Suprapubic skin (tissue), 4 donors: ENCODE data around the gene C9orf72. TPM values are rescaled to one million over a fixed set of nuclear protein-coding genes. Genes with fewer than 3 reads are reported as not detected.
A peak's percentile ranks its signal among the peaks of the same experiment; 100 is the strongest.

Experiments
- DNase-seq, 2 donors: peaks; one replicate each; pipeline ENCODE4 v3.0.0-alpha.2; 2019; ENCODE audit warnings: low spot score in 2 of 2
- H3K27ac ChIP-seq: fragments of 200-600 bp; sonication (generic); one replicate; pipeline ENCODE4 v1.5.1; 2019
- H3K27me3 ChIP-seq: fragments of 200-600 bp; sonication (generic); one replicate; pipeline ENCODE4 v1.5.1; 2019
- H3K36me3 ChIP-seq: fragments of 200-600 bp; sonication (generic); one replicate; pipeline ENCODE4 v1.5.1; 2019
- H3K4me1 ChIP-seq: fragments of 200-600 bp; sonication (generic); one replicate; pipeline ENCODE4 v1.5.1; 2019
- H3K4me3 ChIP-seq: fragments of 200-600 bp; sonication (generic); one replicate; pipeline ENCODE4 v1.5.1; 2019; ENCODE audit warnings: mild to moderate bottlenecking
- H3K9me3 ChIP-seq: fragments of 200-600 bp; sonication (generic); one replicate; pipeline ENCODE4 v1.5.1; 2019
- EP300 ChIP-seq: sonication (generic); formaldehyde crosslinking; IDR thresholded peaks from one replicate; pipeline ENCODE4 v1.6.1; 2017; ENCODE audit warnings: antibody characterized with exemption
- POLR2A ChIP-seq, 2 donors: fragments of 450-650 bp; IDR thresholded peaks; one replicate each; pipeline ENCODE4 v1.6.1; 2017; ENCODE audit warnings: antibody characterized with exemption in 2 of 2, mild to moderate bottlenecking in 2 of 2, moderate library complexity in 2 of 2
- POLR2AphosphoS5 ChIP-seq, 3 donors: sonication (generic); formaldehyde crosslinking; IDR thresholded peaks; one replicate each; pipeline ENCODE4 v1.6.1; 2017; ENCODE audit warnings: antibody characterized with exemption in 3 of 3
- WGBS: methylation state at CpG from one replicate; pipeline ENCODE4 v1.1.5; 2018; 5-methylcytosine and 5-hydroxymethylcytosine counted together
- total RNA-seq, 4 donors: library from RNA; depleted of rRNA; stranded (reverse); fragments of >200 nt; gene quantifications; one replicate each; pipeline ENCODE4 v1.1.0, GENCODE V29; 2016
- TF ChIP-seq, protein P1 (sequence below), 2 donors: fragments of 200-600 bp in 1 of 2; fragments of 450-650 bp in 1 of 2; sonication (generic) in 1 of 2; IDR thresholded peaks; one replicate each; pipeline ENCODE4 v1.5.1; 2016 to 2019; ENCODE audit warnings: antibody characterized with exemption in 2 of 2, mild to moderate bottlenecking in 1 of 2, moderate library complexity in 1 of 2

Gene C9orf72
- total RNA-seq, 4 donors from 2014 or later, result 12.2 to 48.3 (median 14.5) TPM

DNA sequence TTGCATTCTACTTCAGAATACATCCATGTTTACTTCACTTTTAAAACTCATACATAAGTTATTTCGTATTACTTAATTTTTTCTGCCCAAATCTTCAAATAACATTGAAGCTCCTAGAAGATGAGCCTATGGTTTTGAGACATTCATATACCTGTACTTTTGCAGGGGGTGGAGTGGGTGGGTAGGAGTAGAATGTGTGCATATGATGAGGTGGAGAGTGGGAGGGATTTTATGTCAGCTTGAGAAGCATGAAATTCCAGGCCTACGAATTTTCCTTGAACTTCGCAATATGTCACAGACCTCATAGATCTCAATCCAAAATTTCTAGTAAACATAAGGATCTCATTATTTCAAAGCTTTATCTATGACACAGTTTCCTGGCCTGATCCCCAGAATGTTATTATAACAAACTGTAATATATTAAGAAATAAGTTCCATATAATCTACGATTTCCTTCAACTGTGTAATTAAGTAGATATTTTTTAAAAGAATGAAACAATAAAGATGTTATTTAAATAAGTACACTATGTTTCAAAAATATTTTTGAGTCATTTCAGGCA is 24.0 kb downstream of the C9orf72 start:
- Histone ChIP-seq H3K9me3 (no peaks in the 10 kb centered on the region), H3K36me3 (peaks cover 19% of the 10 kb centered on the region), H3K27ac (no peak overlapping the region), H3K27me3 (no peaks in the 10 kb centered on the region), H3K4me1 (no peaks in the 10 kb centered on the region), H3K4me3 (no peak overlapping the region)
- 66% methylated on average over 4 of the region's 4 CpGs for WGBS
- DNase-seq, result no peak
- TF ChIP-seq POLR2A (IDR thresholded peaks at IDR 0.05) (no peak), POLR2AphosphoS5 (IDR thresholded peaks at IDR 0.05) (no peak), EP300 (no peak)
- TF ChIP-seq, protein P1, sequence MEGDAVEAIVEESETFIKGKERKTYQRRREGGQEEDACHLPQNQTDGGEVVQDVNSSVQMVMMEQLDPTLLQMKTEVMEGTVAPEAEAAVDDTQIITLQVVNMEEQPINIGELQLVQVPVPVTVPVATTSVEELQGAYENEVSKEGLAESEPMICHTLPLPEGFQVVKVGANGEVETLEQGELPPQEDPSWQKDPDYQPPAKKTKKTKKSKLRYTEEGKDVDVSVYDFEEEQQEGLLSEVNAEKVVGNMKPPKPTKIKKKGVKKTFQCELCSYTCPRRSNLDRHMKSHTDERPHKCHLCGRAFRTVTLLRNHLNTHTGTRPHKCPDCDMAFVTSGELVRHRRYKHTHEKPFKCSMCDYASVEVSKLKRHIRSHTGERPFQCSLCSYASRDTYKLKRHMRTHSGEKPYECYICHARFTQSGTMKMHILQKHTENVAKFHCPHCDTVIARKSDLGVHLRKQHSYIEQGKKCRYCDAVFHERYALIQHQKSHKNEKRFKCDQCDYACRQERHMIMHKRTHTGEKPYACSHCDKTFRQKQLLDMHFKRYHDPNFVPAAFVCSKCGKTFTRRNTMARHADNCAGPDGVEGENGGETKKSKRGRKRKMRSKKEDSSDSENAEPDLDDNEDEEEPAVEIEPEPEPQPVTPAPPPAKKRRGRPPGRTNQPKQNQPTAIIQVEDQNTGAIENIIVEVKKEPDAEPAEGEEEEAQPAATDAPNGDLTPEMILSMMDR (IDR thresholded peaks at IDR 0.05), result no peak

GRCh38 chr9:27548055-27548741 is 25.1 kb downstream of the C9orf72 start:
- WGBS, result 37% methylated on average over 10 of the region's 10 CpGs
- H3K9me3 ChIP-seq, result no peaks in the 10 kb centered on the region
- no peaks in the 10 kb centered on the region for H3K27me3 ChIP-seq
- H3K4me3 ChIP-seq, result no peak overlapping the region
- TF ChIP-seq, protein P1 (IDR thresholded peaks at IDR 0.05), result peak in 1 of 2 donors; percentile 39
- peak in 1 of 3 donors; percentile 22 for TF ChIP-seq POLR2AphosphoS5 (IDR thresholded peaks at IDR 0.05)
- TF ChIP-seq EP300, result no peak
- no peak for DNase-seq
- no peaks in the 10 kb centered on the region for H3K4me1 ChIP-seq
- peaks cover 11% of the 10 kb centered on the region for H3K36me3 ChIP-seq
- no peak overlapping the region for H3K27ac ChIP-seq

GRCh38 chr9:27545471-27545870 is 27.8 kb downstream of the C9orf72 start:
- Histone ChIP-seq H3K27ac (no peak overlapping the region), H3K27me3 (no peaks in the 10 kb centered on the region), H3K9me3 (no peaks in the 10 kb centered on the region), H3K4me1 (peaks cover 3% of the 10 kb centered on the region), H3K36me3 (no peaks in the 10 kb centered on the region), H3K4me3 (no peak overlapping the region)
- WGBS, result 68% methylated on average over 3 of the region's 3 CpGs
- no peak for DNase-seq
- TF ChIP-seq EP300 (no peak), POLR2AphosphoS5 (IDR thresholded peaks at IDR 0.05) (no peak), POLR2A (IDR thresholded peaks at IDR 0.05) (no peak)
- TF ChIP-seq, protein P1 (IDR thresholded peaks at IDR 0.05), result no peak

DNA sequence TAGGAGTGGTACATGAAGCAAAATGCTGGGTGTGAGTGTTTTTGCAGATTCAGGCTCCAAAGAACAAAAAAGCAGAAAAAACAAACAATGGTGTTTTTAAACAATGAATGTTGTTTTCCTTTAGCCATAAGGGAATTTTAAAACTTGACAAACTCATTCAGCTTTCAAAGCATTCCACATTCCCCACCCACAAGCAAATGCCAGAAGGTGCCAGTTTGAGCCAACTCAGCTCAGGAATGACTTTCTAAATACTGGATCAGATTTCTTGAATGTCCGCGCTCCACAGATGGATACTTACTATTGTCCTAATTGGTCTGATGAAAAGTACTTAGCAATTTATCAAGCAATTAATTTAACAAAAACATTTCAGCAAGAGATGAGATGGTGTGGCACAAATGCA is 30.8 kb downstream of the C9orf72 start:
- Histone ChIP-seq H3K36me3 (no peaks in the 10 kb centered on the region), H3K4me3 (no peak overlapping the region), H3K4me1 (peaks cover 24% of the 10 kb centered on the region), H3K27ac (no peak overlapping the region), H3K27me3 (no peaks in the 10 kb centered on the region), H3K9me3 (no peaks in the 10 kb centered on the region)
- TF ChIP-seq, protein P1 (IDR thresholded peaks at IDR 0.05), result no peak
- TF ChIP-seq POLR2AphosphoS5 (IDR thresholded peaks at IDR 0.05), result no peak
- TF ChIP-seq EP300, result no peak
- no peak for TF ChIP-seq POLR2A (IDR thresholded peaks at IDR 0.05)
- WGBS, result 46% methylated on average over 2 of the region's 2 CpGs
- no peak for DNase-seq

DNA sequence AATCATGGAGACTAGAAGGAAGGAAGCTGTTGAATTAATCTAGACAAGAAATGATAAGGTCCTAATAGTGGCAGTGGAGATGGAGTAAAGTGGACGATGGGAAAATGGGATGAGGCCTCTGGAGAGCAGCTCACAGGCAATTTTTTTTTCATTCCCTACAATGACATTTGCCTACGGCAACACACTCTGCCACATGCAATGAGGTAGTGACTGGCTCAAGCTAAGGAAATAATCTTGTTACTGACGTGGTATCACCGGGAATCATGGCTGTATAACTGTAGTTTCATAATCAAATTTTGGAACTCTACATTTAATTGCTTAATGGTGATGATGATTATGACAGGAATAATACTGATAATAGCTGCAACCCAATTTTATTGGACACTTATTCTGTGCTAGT is 31.5 kb downstream of the C9orf72 start:
- Histone ChIP-seq H3K27ac (no peak overlapping the region), H3K4me1 (peaks cover 24% of the 10 kb centered on the region), H3K9me3 (no peaks in the 10 kb centered on the region)

More for the DNA sequence above, 31.5 kb downstream of the C9orf72 start:
- Histone ChIP-seq H3K4me3 (no peak overlapping the region), H3K27me3 (no peaks in the 10 kb centered on the region), H3K36me3 (no peaks in the 10 kb centered on the region)
- TF ChIP-seq, protein P1 (IDR thresholded peaks at IDR 0.05), result no peak
- TF ChIP-seq EP300 (no peak), POLR2A (IDR thresholded peaks at IDR 0.05) (no peak)
- DNase-seq, result no peak
- 33% methylated on average over 4 of the region's 4 CpGs for WGBS
